GM18870 (cell line): Measurements from ENCODE around the gene POU2F2.

Source experiments
- ATAC-seq: cut with Tn5 transposase; IDR thresholded peaks from one replicate; pipeline ENCODE4 v1.9.1; 2021; ENCODE audit warnings: moderate library complexity; ENCODE audit not compliant: unreplicated experiment

The POU2F2 gene

DNA sequence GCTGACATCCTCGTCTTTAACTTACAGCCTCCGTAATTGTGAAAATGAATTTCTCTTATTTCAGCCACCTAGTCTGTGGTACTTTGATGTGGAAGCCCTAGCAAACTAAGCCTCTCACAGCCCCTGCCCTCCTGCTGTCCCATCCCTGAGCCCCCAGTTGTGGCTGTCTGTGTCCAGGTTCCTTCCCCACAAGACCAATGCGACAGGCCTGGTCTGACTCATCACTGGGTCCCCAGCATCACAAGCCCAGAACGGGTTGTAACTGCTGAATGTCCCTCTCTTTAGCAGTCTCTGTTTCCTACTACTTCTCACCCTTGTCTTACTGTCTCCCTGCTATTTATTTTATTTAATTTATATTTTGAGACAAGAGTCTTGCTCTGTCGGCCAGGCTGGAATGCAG is 5.7 kb downstream of the POU2F2 start:
- no peak for ATAC-seq

DNA sequence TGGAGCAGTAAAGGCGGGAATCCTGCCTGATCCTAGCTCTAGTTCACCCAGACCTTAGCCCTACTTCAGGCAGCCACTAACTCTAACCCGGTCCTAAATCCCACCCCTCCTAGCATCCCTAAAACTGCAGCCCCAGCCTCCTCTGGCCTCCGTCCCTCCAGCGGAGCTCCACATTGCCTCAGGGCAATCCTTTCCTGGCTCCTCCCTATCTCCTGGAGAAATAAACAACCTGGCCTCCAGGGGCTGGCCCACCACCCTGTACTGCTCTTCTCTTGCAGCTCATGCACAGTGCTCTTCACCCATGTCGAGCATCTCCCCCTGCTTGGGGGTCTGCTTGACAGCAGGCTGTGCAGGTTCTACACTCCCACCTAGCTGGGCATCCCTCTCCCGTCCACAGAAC is 6.7 kb downstream of the POU2F2 start:
- ATAC-seq: no peak

DNA sequence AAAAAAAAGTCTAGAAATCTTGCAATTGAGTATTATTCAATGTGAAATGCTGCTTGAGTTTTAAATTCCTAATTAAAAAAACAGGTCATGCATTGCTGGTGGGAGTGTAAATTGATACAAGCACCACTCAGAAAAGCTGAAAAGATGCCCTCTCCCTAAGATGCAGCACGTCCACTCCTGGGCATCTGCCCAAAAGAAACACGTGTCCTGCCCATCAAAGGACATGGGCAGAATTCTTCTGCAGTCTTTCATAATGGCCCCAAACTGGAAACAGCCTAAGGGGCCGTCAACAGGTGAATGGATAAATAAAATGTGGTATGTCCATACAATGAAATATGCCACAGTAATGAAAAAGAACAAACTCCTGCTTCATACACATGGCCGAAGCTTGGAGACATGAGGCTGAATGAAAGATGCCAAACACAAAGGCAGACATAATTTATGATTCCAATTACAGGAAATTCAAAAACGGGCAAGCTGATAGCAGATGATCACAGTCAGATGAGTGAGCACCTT is 7.8 kb downstream of the POU2F2 start:
- no peak for ATAC-seq

DNA sequence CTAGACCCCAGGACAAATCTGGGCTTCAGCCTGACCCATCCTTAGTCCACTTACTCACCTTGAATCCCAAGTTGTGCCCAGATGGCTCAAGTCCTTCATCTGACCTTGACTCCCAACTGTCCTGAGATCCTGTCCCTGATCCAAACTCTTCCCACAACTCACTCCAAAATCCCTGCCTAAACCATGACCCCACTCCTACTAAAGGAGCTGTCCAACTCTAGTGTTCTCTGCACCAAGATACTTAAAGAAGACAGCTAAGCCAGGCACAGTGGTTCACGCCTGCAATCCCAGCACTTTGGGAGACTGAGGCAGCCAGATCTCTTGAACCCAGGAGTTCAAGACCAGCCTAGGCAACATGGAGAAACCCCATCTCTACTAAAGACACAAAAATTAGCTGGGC is 8.5 kb downstream of the POU2F2 start:
- no peak for ATAC-seq

DNA sequence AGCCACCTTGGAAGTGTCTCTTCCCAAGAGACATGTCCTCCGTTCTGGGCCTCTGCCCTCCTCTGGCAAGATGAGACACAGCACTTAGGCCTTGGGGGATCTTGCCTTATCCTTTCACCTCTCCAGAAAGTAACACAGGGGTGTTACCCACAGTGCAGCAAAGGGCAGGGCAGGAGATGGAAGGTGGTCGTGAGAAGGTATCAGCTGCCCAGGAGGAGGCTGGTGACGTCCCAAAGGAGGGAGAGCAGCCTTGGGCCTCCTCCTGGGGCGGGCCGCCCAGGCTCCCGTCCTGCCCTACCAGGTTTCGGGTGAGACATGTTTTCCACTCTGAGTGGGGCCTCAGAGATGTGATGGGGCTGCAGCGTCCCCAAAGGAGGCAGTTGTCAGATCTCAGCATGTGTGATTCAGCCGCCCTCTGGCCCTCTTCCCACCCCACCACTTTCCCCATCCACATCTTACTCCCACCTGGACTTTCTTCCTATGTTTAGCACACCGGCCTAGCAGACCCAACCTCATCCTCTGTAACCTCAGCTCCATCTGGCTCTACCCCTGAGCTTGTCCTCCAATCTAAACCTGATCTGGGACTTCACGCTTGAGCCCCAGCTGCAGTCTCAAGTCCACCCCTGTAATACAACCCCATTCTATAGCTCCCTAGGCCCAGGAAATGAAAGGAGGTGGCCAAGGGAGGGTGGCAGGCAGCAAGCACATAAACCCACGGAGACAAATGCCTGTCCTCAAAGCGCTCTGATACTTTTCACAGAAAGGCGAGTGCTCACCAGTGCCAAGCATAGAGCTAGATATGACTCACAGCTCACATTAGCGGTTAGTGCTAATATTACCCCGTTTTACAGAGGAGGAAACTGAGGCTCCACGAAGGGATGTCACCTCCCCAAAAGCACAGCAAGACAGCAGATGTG is 9.3 kb downstream of the POU2F2 start:
- no peak for ATAC-seq

DNA sequence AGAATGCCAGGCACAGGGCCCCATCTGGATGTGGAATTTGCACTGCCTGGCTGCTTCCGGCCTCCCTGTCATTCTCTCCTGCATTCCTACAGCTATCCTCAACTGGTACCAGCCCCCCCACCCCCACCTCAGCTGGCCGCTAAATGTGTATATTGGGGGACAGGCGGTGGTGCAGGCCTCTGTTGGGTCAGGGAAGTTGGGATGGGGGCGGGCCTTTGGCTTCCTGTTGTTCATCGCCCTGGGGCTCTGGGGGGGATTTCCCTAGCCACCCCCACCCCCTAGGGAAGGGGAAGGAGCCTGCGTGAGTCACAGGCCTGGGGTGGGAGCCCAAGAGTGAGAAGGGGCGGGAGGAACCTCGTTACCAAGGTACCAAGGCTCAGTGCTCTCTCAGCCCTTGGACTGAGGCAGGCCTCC is 10.6 kb downstream of the POU2F2 start:
- ATAC-seq: no peak

DNA sequence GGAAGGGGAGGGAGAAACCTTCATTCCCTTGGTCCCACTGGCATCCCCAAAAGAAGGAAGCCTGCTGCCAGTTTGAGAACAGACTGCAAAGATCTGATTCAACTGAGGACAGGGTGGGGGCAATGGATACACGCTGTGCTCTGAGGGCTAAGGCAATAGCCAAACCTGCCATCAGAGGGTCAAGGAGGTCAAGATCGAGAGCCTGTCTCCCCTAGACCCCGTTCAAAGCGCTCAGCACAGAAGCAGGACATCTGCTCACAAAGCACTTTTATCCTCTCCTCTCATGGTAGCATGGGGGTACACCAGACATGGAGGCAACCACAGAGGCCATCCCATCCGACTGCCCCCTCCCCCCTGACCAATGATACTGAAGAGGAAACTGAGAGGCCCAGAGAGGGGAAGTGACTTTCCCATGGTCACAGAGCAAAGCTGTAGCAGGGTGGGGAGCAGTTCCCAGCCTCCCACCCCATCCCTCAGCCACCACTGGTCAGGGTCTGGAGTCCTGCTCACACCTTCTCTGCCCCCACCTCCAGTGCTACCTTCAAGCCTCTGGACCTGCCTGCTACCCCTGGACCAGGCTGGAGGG is 11.1 kb downstream of the POU2F2 start:
- no peak for ATAC-seq

DNA sequence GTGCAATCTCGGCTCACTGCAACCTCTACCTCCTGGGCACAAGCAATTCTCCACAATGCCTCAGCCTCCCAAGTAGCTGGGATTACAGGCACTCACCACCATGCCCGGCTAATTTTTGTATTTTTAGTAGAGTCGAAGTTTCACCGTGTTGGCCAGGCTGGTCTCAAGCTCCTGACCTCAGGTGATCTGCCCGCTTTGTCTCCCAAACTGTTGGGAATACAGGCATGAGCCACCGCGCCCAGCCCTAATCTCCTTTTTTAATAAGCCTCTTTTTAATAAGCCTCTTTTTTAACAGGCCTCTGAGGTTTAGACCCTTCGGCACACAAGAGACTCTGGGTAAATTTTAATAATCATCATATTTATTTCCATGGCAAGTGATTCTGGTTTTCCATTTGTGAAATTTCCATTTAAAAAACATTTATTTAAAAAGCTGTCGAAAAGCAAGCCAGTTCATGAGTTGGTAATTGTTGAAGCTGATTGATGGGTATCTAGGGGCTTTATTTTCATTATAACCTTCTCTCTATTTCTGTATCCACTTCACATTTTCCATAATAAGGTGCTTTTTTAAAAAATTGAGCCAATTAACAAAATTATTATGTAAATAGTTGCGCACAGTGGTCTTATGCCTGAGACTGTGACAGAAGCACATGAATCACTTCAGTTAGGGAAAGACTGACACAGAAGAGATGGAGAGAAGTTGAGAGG is 11.8 kb downstream of the POU2F2 start:
- ATAC-seq: no peak

DNA sequence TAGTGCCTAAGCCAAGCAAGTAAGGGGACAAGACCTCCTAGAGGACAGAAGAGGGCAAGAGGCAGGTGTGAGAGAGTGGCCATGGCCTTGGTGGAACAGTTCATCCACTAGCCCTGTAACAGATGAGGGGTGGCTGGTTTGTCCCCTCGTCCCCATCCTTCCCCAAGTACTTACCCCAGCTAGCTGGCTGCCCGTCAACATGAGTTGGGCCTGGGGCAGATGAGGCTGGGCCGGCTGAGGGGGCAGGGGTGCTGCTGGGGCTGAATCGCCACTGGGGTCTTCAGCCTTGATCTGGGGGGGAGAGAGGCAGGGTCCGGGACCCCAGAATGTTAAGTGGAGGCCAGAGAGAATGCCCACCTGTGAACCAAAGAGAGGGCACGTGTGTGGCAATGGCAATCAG is 15.2 kb downstream of the POU2F2 start:
- no peak for ATAC-seq

DNA sequence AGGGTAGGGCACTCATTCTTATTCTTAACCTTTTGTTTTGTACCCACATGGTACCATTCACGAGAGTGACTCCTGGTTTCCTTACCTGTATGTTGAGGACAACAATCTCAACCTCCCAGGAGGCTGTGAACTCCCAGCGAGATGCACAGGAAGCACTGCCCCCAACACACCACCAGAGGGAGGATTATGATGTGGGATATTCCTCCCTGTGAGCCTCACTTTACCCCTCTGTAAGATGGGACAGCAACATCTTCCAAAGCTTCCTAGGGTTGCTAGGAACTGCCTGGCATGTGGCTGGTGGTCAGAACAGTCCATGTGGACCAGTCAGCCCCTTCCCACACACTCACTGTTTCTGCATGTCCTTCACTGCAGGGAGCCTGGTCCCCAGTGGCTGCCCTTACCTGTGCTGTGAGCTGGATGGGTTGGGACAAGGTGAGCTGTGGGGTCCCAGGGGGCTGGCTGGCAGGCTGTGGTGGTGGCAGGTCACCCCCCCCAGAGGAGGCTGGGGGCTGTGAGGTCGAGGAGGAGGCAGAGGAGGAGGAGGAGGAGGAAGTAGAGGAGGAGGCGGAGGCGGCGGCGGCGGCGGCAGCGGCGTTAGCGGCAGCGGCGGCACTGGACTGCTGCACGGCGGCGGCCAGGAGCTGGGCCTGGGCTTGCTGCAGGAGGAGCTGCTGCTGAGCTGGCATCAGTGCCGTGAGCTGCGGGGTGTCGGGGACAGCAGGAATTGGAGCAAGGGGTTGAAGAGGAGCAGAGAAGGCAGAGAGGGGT is 15.8 kb downstream of the POU2F2 start:
- no peak for ATAC-seq

DNA sequence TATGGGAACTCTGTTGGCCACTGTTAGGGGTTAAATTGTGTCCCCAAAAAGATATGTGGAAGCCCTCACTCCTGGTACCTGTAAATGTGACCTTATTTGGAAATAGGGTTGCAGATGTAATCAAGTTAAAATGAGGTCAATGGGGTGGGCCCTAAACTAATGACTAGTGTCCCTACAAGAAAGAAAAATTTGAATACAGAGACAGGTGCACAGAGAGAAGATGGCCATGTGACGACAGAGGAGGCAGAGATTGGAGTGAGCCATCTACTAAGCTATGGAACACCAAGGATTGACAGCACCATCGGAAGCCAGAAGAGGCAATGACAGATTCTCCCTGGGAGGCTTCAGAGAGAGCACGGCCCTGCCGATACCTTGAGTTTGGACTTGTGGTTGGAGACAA is 16.5 kb downstream of the POU2F2 start:
- ATAC-seq: no peak

DNA sequence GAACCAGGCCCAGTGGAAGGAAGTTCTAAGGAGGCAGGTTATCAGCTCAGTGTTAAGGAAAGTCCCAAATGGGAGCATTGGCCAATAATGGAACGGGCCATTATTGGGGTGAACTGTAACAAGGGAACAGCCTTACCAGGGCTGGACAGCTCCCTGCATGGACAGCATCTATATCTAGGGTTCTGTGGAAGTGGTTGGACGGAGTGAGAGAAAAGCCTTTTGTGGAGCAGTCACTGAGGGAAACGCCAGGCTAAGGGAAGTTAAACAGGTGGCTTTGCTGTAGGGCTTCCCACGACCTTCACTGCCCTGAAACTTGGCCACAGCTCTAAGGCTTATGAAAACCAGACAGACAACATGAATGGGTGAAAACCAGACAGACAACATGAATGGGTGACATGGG is 17.0 kb downstream of the POU2F2 start:
- ATAC-seq: no peak

DNA sequence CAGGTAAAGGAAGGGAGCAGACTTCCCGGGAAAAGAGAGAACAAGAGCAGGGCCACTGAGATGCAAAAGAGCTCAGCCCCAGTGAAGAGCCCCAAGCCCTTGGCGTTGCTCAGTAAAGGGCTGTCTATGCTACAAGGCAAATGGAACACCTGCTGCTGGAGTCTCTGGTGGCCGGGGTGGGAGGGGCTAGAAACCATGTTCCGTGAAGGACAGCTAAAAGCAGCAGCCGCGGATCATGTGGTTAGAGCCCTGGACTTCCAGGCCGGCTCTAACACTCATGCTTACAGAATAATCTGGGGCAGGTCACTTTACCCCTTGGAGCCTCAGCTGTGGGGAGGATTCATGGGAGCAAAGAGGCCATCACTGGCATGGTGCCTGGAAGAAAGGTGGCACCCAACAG is 17.8 kb downstream of the POU2F2 start:
- ATAC-seq: peak; percentile 32

DNA sequence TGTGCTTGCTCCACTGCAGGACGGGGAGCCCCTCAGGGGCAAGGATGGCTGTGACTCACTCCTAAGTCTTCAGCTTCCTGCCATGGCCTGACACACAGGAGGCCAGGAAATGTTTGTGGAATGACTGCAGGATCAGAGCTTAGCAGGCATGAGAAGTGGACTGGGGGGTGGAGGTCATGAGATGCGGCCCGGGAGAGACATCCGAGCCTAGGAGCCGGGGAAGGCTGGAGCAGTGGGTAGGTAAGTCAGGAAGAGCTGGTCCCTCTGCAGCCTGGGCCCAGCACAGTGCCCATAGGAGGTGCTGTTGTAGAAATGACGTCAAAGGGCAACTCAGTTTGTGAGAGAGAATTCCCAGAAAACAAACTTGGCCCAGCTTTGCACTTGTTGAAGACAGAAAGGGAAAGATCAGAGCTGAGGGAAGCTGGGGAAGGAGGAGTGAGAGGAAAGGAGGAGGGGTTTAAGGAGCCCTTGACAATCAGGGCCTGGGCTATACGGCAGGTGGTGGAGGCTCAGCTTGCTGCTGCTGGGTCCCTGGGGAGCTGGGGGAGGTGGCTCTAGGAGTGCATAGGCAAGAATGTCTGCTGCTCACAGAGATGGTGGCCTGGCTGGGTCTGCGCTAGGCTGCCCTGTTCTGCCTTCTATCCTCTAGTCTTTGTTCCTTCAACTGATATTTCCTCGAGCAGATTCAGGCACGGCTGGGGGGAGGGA is 18.5 kb downstream of the POU2F2 start:
- ATAC-seq: peak; percentile 38

DNA sequence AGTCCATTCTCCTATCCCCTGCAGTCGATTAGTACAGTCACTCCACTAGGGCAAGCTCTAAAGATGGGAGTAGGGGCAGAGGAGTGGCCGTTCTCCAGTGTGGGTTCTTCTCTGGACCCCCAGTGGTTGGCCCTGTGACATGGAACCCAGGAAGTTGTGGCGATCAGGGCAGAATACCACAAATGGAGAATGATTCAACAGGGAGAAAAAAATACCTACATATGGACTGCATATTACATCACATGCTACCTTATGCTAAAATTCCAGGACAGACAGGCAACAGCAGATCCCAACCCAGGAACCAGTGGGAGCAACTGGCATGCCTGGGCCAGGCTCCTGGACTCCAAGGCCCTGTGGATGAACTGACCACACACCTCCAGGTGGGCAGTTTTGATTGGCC is 20.4 kb downstream of the POU2F2 start:
- no peak for ATAC-seq

DNA sequence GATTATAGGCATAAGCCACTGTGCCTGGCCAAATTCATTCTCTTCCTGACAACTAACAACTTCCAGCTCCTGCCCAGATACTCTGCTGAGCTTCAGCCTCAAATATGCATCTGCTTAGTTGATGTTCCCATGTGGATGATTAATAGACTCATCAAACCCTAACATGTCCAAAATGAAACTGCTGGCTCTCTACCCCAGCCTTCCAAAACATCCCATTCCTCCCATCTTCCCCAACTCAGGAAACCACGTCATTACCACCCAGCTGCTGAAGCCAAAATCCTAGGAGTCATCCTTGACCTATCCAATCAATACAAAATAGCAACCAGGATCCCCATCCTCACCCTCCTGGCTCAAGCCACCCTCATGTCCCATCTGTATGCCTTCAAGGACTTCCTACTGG is 20.9 kb downstream of the POU2F2 start:
- no peak for ATAC-seq

DNA sequence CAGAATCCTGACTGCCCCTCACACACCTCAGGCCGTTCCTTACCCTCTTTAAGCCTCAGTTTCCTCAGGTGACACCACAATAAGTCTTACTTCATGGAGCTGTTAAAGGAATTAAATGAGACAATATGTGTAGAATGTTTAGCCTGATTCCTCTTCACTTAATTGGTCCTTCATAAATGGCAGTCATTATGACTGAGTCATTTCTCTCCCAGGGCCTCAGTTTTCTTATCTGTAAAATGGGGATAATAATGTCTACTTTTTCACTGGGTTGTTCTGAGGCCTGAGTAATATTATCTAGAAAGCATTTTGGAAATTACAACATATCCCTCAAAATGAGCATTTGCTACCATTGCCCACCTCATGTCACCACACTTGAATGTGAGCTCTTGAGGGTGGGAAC is 21.6 kb downstream of the POU2F2 start:
- ATAC-seq: no peak

DNA sequence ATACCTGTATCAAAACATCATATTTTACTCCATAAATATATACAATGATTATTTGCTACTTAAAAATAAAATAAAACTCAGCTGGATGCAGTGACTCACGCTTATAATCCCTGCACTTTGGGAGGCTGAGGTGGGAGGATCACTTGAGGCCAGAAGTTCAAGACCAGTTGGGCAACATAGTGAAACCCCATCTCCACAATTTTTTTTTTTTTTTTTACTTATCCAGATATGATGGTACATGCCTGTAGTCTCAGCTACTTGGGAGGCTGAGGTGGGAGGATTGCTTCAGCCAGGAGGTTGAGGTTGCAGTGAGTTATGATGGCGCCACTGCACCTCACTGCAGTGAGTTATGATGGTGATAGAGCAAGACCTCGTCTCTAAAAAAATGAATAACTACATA is 22.4 kb downstream of the POU2F2 start:
- ATAC-seq: no peak

DNA sequence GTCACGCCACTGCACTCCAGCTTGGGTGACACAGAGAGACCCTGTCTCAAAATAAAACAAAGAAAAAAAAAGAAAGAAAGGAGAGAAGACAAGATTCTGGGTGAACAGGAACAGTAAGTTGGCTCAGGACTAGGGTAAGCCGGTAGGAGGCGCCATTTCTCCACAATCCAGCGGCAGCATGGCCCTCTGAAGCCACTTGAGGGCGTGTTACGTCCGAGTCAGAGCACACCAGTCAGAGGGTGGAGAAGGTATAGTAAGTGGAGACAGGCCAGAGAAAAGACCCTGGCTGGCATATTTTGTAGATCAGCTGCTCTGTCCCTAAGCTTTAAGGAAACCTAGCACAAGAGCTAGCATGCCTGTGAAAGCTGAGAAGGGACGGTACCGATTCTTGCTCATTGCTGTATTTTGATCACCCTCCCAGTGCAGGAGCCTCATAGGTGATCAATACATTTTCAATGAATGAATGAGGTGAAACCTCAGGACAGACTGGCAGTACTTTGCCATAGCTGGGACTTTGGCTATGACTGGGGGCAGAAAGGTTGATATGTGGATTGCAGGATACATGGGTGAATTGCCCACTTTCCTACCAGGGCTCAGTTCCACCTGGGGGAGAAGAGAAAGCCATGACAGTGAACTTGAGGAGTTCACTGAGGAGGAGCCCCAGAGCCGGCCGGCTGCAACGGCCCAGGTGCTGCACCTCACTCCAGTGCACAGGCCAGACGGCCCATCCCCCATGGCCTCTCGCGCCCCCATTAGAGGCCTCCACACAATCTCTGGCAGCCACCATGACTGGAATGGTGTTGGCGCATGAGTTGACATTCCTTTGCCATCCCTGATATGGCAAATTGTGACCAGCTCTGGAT is 23.5 kb downstream of the POU2F2 start:
- no peak for ATAC-seq
